HEK293 (cell line): ENCODE data around the gene ASNSD1.

Experiments used
- CTCF ChIA-PET: fragments of 350-600 bp; formaldehyde crosslinking; extraction: SDS; loops from one replicate; lab custom pipeline; 2021; ENCODE audit warnings: antibody characterized with exemption; lab: Yijun Ruan, JAX
- POLR2A ChIA-PET: fragments of 300-600 bp; formaldehyde crosslinking; extraction: SDS; loops from one replicate; lab custom pipeline; 2020; ENCODE audit warnings: antibody characterized with exemption, inconsistent platforms; lab: Yijun Ruan, JAX
- H3K27ac ChIP-seq: fragments of 200-500 bp; sonication (Bioruptor generic); 2 replicates; pipeline ENCODE4 v1.5.1; 2014; ENCODE audit warnings: low read depth, low read length, control low read depth, inconsistent platforms; ENCODE audit errors: extremely low read depth
- H3K36me3 ChIP-seq, 2 experiments: fragments of 200-500 bp in 1 of 2; sonication (Bioruptor generic) in 1 of 2; 1 replicate in 1 of 2; 2 replicates in 1 of 2; pipeline ENCODE4 v1.5.1; 2014 to 2017; ENCODE audit warnings: inconsistent platforms in 2 of 2, low read length in 2 of 2; ENCODE audit not compliant: control insufficient read depth in 2 of 2, insufficient read depth in 1 of 2
- H3K4me1 ChIP-seq: fragments of 200-500 bp; sonication (Bioruptor generic); 2 replicates; pipeline ENCODE4 v1.5.1; 2014; ENCODE audit warnings: mild to moderate bottlenecking, low read length, inconsistent platforms; ENCODE audit not compliant: control insufficient read depth, insufficient read depth
- H3K4me3 ChIP-seq: 2 replicates; pipeline ENCODE4 v1.5.1; 2011; ENCODE audit warnings: low read depth, mild to moderate bottlenecking, control low read depth, low read length, moderate library complexity
- H3K9me3 ChIP-seq: fragments of 200-500 bp; sonication (Bioruptor generic); 2 replicates; pipeline ENCODE4 v1.5.1; 2014; ENCODE audit warnings: low read depth, low read length, inconsistent platforms; ENCODE audit not compliant: control insufficient read depth, insufficient read depth
- BCL11B ChIP-seq: fragments of 450-650 bp; formaldehyde crosslinking; IDR thresholded peaks from 2 replicates; pipeline ENCODE4 v1.5.1; 2016; ENCODE audit warnings: low read depth, missing biosample characterization, missing genetic modification characterization
- GLI4 ChIP-seq: fragments of 450-650 bp; formaldehyde crosslinking; IDR thresholded peaks from 2 replicates; pipeline ENCODE4 v1.5.1; 2016; ENCODE audit warnings: missing biosample characterization, missing genetic modification characterization
- GLIS1 ChIP-seq: fragments of 450-650 bp; formaldehyde crosslinking; IDR thresholded peaks from 2 replicates; pipeline ENCODE4 v1.5.1; 2016; ENCODE audit warnings: missing biosample characterization, missing genetic modification characterization
- GLIS2 ChIP-seq: fragments of 450-650 bp; formaldehyde crosslinking; IDR thresholded peaks from 2 replicates; pipeline ENCODE4 v1.5.1; 2016; ENCODE audit warnings: missing biosample characterization, missing genetic modification characterization
- INSM2 ChIP-seq: fragments of 450-650 bp; formaldehyde crosslinking; IDR thresholded peaks from 2 replicates; pipeline ENCODE4 v1.5.1; 2016; ENCODE audit warnings: missing biosample characterization, missing genetic modification characterization
- KLF16 ChIP-seq: fragments of 450-650 bp; formaldehyde crosslinking; IDR thresholded peaks from 2 replicates; pipeline ENCODE4 v1.5.1; 2017; ENCODE audit warnings: missing biosample characterization, missing genetic modification characterization
- KLF9 ChIP-seq: fragments of 450-650 bp; formaldehyde crosslinking; IDR thresholded peaks from 2 replicates; pipeline ENCODE4 v1.5.1; 2016; ENCODE audit warnings: missing biosample characterization, missing genetic modification characterization, low read depth
- MZF1 ChIP-seq: fragments of 450-650 bp; formaldehyde crosslinking; IDR thresholded peaks from 2 replicates; pipeline ENCODE4 v1.5.1; 2017; ENCODE audit warnings: missing biosample characterization, missing genetic modification characterization, borderline replicate concordance
- REPIN1 ChIP-seq: fragments of 450-650 bp; formaldehyde crosslinking; IDR thresholded peaks from 2 replicates; pipeline ENCODE4 v1.5.1; 2017; ENCODE audit warnings: missing biosample characterization, missing genetic modification characterization, low read depth
- SALL2 ChIP-seq: fragments of 450-650 bp; formaldehyde crosslinking; IDR thresholded peaks from 2 replicates; pipeline ENCODE4 v1.5.0; 2017; ENCODE audit warnings: missing biosample characterization, mild to moderate bottlenecking, missing genetic modification characterization, borderline replicate concordance
- SETDB1 ChIP-seq: IDR thresholded peaks from one replicate; pipeline ENCODE4 v1.6.1; 2017; ENCODE audit warnings: mild to moderate bottlenecking, low read length, moderate library complexity, mixed read lengths; ENCODE audit not compliant: insufficient read length
- WT1 ChIP-seq: fragments of 450-650 bp; formaldehyde crosslinking; IDR thresholded peaks from 2 replicates; pipeline ENCODE4 v1.5.1; 2016; ENCODE audit warnings: missing biosample characterization, missing genetic modification characterization
- ZBTB17 ChIP-seq: fragments of 450-650 bp; formaldehyde crosslinking; IDR thresholded peaks from 2 replicates; pipeline ENCODE4 v1.5.1; 2016; ENCODE audit warnings: missing biosample characterization, missing genetic modification characterization
- ZBTB48 ChIP-seq: fragments of 450-650 bp; formaldehyde crosslinking; IDR thresholded peaks from 2 replicates; pipeline ENCODE4 v1.5.1; 2016; ENCODE audit warnings: missing biosample characterization, missing genetic modification characterization
- ZFP69B ChIP-seq: fragments of 450-650 bp; formaldehyde crosslinking; IDR thresholded peaks from 2 replicates; pipeline ENCODE4 v1.5.1; 2016; ENCODE audit warnings: missing biosample characterization, missing genetic modification characterization
- ZNF10 ChIP-seq: fragments of 450-650 bp; formaldehyde crosslinking; IDR thresholded peaks from 2 replicates; pipeline ENCODE4 v1.5.1; 2017; ENCODE audit warnings: missing biosample characterization, missing genetic modification characterization
- ZNF221 ChIP-seq: fragments of 450-650 bp; formaldehyde crosslinking; IDR thresholded peaks from 2 replicates; pipeline ENCODE4 v1.5.1; 2017; ENCODE audit warnings: missing biosample characterization, missing genetic modification characterization, borderline replicate concordance
- ZNF24 ChIP-seq: fragments of 450-650 bp; formaldehyde crosslinking; IDR thresholded peaks from 2 replicates; pipeline ENCODE4 v1.5.1; 2016; ENCODE audit warnings: missing biosample characterization, missing genetic modification characterization
- ZNF335 ChIP-seq: fragments of 450-650 bp; formaldehyde crosslinking; conservative IDR thresholded peaks from 2 replicates; pipeline ENCODE4 v1.5.1; 2016; ENCODE audit warnings: missing biosample characterization, missing genetic modification characterization
- ZNF37A ChIP-seq: fragments of 450-650 bp; IDR thresholded peaks from 2 replicates; pipeline ENCODE4 v1.5.1; 2018; ENCODE audit warnings: missing biosample characterization, missing genetic modification characterization
- ZNF514 ChIP-seq: fragments of 450-650 bp; formaldehyde crosslinking; IDR thresholded peaks from 2 replicates; pipeline ENCODE4 v1.5.1; 2016; ENCODE audit warnings: missing biosample characterization, missing genetic modification characterization
- ZNF558 ChIP-seq: fragments of 450-650 bp; formaldehyde crosslinking; IDR thresholded peaks from 2 replicates; pipeline ENCODE4 v1.5.1; 2016; ENCODE audit warnings: missing biosample characterization, missing genetic modification characterization
- ZNF560 ChIP-seq: fragments of 450-650 bp; formaldehyde crosslinking; IDR thresholded peaks from 2 replicates; pipeline ENCODE4 v1.5.1; 2017; ENCODE audit warnings: missing biosample characterization, missing genetic modification characterization, borderline replicate concordance
- ZNF596 ChIP-seq: fragments of 450-650 bp; IDR thresholded peaks from 2 replicates; pipeline ENCODE4 v1.5.0; 2018; ENCODE audit warnings: missing biosample characterization, mild to moderate bottlenecking, missing genetic modification characterization, moderate library complexity
- ZNF600 ChIP-seq: fragments of 450-650 bp; formaldehyde crosslinking; IDR thresholded peaks from 2 replicates; pipeline ENCODE4 v1.5.1; 2016; ENCODE audit warnings: missing biosample characterization, missing genetic modification characterization
- ZNF701 ChIP-seq: fragments of 450-650 bp; formaldehyde crosslinking; IDR thresholded peaks from 2 replicates; pipeline ENCODE4 v1.5.1; 2016; ENCODE audit warnings: missing biosample characterization, missing genetic modification characterization
- ZNF768 ChIP-seq: fragments of 450-650 bp; formaldehyde crosslinking; IDR thresholded peaks from 2 replicates; pipeline ENCODE4 v1.5.1; 2018; ENCODE audit warnings: missing biosample characterization, mild to moderate bottlenecking, missing genetic modification characterization
- ZNF791 ChIP-seq: fragments of 450-650 bp; formaldehyde crosslinking; IDR thresholded peaks from 2 replicates; pipeline ENCODE4 v1.5.1; 2016; ENCODE audit warnings: missing biosample characterization, missing genetic modification characterization
- ZNF792 ChIP-seq: fragments of 450-650 bp; formaldehyde crosslinking; IDR thresholded peaks from 2 replicates; pipeline ENCODE4 v1.5.1; 2016; ENCODE audit warnings: missing biosample characterization, missing genetic modification characterization
- TF ChIP-seq, protein P1 (sequence below): fragments of 450-650 bp; formaldehyde crosslinking; IDR thresholded peaks from 2 replicates; pipeline ENCODE4 v1.5.1; 2016; ENCODE audit warnings: missing biosample characterization, missing genetic modification characterization
- TF ChIP-seq, protein P2 (sequence below): fragments of 450-650 bp; formaldehyde crosslinking; IDR thresholded peaks from 2 replicates; pipeline ENCODE4 v1.5.1; 2016; ENCODE audit warnings: missing biosample characterization, missing genetic modification characterization
- TF ChIP-seq, protein P3 (sequence below): fragments of 450-650 bp; formaldehyde crosslinking; IDR thresholded peaks from 2 replicates; pipeline ENCODE4 v1.5.1; 2016; ENCODE audit warnings: missing biosample characterization, missing genetic modification characterization
- TF ChIP-seq, protein P4 (sequence below): fragments of 450-650 bp; formaldehyde crosslinking; IDR thresholded peaks from 2 replicates; pipeline ENCODE4 v1.5.1; 2016; ENCODE audit warnings: missing biosample characterization, missing genetic modification characterization, low read depth

The ASNSD1 gene

DNA sequence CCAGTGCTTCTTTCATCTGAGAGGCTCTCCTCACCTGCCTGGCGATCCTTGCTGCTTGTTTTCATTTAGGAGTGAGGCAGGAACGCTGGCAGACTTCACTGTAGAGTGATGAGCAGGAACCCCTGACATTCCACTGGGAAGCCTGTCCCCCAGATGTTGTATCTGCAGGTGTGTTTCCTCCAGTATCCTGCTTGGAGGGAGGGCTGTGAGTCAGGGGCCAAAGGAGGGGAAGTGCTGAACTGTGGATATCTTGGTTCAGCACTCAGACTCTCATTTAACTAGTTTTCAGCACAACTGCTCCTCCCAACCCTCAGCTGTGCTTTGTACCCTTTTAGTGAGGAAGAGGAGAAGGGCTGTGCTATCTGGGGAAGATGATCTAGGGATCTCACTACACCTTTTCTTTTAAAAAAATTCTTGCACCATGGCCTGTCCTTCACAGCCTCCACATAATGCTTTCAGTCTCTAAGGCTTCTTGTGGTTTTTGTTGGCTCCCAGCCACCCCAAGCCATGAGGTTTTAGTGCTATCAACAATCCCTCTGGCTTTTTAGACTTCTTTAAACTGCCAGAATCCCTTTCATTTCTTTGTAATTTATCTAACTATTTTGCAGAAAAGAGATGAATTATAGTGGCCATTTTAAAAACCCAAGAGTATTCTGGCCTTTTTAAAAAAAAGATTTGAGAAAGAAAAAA is 24.4 kb downstream of the ASNSD1 start:
- Histone ChIP-seq H3K4me1 (peaks cover 8% of the 10 kb centered on the region), H3K36me3 (peaks cover 0 to 13% of the 10 kb centered on the region in 2 experiments), H3K9me3 (no peaks in the 10 kb centered on the region), H3K27ac (no peak overlapping the region), H3K4me3 (no peak overlapping the region)
- ChIA-PET CTCF (interaction anchor here (0.6 to 1.5 kb wide), 2 partner anchors 9 to 15 kb away, joined by 3 read pairs; no protein-coding TSS in a partner anchor), POLR2A (interaction anchor here (0.5 kb wide), 1 partner anchor 47 kb away, joined by 6 read pairs; no protein-coding TSS in a partner anchor)
- TF ChIP-seq ZNF596 (tag by site-specific recombination), result no peak
- TF ChIP-seq GLI4, result no peak
- TF ChIP-seq MZF1 (tag by site-specific recombination), result peak; percentile 62; the same call in 1 of the 2 replicates
- TF ChIP-seq ZNF560 (tag by site-specific recombination), result no peak
- no peak for TF ChIP-seq ZNF24 (tag by site-specific recombination)
- peak; percentile 62; the same call in 1 of the 2 replicates for TF ChIP-seq ZNF335 (tag by site-specific recombination)
- TF ChIP-seq REPIN1 (tag by site-specific recombination), result no peak
- no peak for TF ChIP-seq ZNF37A (tag by site-specific recombination)
- TF ChIP-seq ZNF558, result no peak
- no peak; the same call in 1 of the 2 replicates for TF ChIP-seq ZBTB48 (tag by site-specific recombination)
- TF ChIP-seq WT1 (tag by site-specific recombination), result no peak
- no peak for TF ChIP-seq BCL11B
- TF ChIP-seq ZNF10 (tag by site-specific recombination), result no peak
- TF ChIP-seq SETDB1, result no peak
- TF ChIP-seq, protein P1, sequence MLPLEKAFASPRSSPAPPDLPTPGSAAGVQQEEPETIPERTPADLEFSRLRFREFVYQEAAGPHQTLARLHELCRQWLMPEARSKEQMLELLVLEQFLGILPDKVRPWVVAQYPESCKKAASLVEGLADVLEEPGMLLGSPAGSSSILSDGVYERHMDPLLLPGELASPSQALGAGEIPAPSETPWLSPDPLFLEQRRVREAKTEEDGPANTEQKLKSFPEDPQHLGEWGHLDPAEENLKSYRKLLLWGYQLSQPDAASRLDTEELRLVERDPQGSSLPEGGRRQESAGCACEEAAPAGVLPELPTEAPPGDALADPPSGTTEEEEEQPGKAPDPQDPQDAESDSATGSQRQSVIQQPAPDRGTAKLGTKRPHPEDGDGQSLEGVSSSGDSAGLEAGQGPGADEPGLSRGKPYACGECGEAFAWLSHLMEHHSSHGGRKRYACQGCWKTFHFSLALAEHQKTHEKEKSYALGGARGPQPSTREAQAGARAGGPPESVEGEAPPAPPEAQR (tag by site-specific recombination), result no peak
- no peak for TF ChIP-seq KLF9 (tag by site-specific recombination)
- no peak for TF ChIP-seq GLIS2 (tag by site-specific recombination)
- no peak for TF ChIP-seq KLF16
- no peak for TF ChIP-seq INSM2 (tag by site-specific recombination)
- no peak for TF ChIP-seq ZNF514
- no peak for TF ChIP-seq ZNF221 (tag by site-specific recombination)
- peak; percentile 51 for TF ChIP-seq ZBTB17
- TF ChIP-seq GLIS1 (tag by site-specific recombination), result 0 out of 2 replicates have a peak, but pooled peaks have one; percentile 10
- TF ChIP-seq, protein P2, sequence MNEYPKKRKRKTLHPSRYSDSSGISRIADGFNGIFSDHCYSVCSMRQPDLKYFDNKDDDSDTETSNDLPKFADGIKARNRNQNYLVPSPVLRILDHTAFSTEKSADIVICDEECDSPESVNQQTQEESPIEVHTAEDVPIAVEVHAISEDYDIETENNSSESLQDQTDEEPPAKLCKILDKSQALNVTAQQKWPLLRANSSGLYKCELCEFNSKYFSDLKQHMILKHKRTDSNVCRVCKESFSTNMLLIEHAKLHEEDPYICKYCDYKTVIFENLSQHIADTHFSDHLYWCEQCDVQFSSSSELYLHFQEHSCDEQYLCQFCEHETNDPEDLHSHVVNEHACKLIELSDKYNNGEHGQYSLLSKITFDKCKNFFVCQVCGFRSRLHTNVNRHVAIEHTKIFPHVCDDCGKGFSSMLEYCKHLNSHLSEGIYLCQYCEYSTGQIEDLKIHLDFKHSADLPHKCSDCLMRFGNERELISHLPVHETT (tag by site-specific recombination), result no peak
- TF ChIP-seq, protein P3, sequence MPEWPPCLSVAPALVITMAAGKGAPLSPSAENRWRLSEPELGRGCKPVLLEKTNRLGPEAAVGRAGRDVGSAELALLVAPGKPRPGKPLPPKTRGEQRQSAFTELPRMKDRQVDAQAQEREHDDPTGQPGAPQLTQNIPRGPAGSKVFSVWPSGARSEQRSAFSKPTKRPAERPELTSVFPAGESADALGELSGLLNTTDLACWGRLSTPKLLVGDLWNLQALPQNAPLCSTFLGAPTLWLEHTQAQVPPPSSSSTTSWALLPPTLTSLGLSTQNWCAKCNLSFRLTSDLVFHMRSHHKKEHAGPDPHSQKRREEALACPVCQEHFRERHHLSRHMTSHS (tag by site-specific recombination), result no peak
- no peak for TF ChIP-seq ZNF792 (tag by site-specific recombination)
- TF ChIP-seq ZFP69B (tag by site-specific recombination), result no peak
- TF ChIP-seq SALL2 (tag by site-specific recombination), result no peak
- TF ChIP-seq ZNF768 (tag by site-specific recombination), result no peak
- TF ChIP-seq ZNF600 (tag by site-specific recombination), result no peak
- no peak for TF ChIP-seq ZNF701 (tag by site-specific recombination)
- TF ChIP-seq, protein P4, sequence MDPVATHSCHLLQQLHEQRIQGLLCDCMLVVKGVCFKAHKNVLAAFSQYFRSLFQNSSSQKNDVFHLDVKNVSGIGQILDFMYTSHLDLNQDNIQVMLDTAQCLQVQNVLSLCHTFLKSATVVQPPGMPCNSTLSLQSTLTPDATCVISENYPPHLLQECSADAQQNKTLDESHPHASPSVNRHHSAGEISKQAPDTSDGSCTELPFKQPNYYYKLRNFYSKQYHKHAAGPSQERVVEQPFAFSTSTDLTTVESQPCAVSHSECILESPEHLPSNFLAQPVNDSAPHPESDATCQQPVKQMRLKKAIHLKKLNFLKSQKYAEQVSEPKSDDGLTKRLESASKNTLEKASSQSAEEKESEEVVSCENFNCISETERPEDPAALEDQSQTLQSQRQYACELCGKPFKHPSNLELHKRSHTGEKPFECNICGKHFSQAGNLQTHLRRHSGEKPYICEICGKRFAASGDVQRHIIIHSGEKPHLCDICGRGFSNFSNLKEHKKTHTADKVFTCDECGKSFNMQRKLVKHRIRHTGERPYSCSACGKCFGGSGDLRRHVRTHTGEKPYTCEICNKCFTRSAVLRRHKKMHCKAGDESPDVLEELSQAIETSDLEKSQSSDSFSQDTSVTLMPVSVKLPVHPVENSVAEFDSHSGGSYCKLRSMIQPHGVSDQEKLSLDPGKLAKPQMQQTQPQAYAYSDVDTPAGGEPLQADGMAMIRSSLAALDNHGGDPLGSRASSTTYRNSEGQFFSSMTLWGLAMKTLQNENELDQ (tag by site-specific recombination), result no peak
- no peak for TF ChIP-seq ZNF791
